HEK293 (cell line): ENCODE data around the gene SCIN.

Experiments used
- CTCF ChIA-PET: fragments of 350-600 bp; formaldehyde crosslinking; extraction: SDS; loops from one replicate; lab custom pipeline; 2021; ENCODE audit warnings: antibody characterized with exemption; lab: Yijun Ruan, JAX
- POLR2A ChIA-PET: fragments of 300-600 bp; formaldehyde crosslinking; extraction: SDS; loops from one replicate; lab custom pipeline; 2020; ENCODE audit warnings: antibody characterized with exemption, inconsistent platforms; lab: Yijun Ruan, JAX
- H3K27ac ChIP-seq: fragments of 200-500 bp; sonication (Bioruptor generic); 2 replicates; pipeline ENCODE4 v1.5.1; 2014; ENCODE audit warnings: low read depth, low read length, control low read depth, inconsistent platforms; ENCODE audit errors: extremely low read depth
- H3K36me3 ChIP-seq, 2 experiments: fragments of 200-500 bp in 1 of 2; sonication (Bioruptor generic) in 1 of 2; 1 replicate in 1 of 2; 2 replicates in 1 of 2; pipeline ENCODE4 v1.5.1; 2014 to 2017; ENCODE audit warnings: inconsistent platforms in 2 of 2, low read length in 2 of 2; ENCODE audit not compliant: control insufficient read depth in 2 of 2, insufficient read depth in 1 of 2
- H3K4me1 ChIP-seq: fragments of 200-500 bp; sonication (Bioruptor generic); 2 replicates; pipeline ENCODE4 v1.5.1; 2014; ENCODE audit warnings: mild to moderate bottlenecking, low read length, inconsistent platforms; ENCODE audit not compliant: control insufficient read depth, insufficient read depth
- H3K4me3 ChIP-seq: 2 replicates; pipeline ENCODE4 v1.5.1; 2011; ENCODE audit warnings: low read depth, mild to moderate bottlenecking, control low read depth, low read length, moderate library complexity
- H3K9me3 ChIP-seq: fragments of 200-500 bp; sonication (Bioruptor generic); 2 replicates; pipeline ENCODE4 v1.5.1; 2014; ENCODE audit warnings: low read depth, low read length, inconsistent platforms; ENCODE audit not compliant: control insufficient read depth, insufficient read depth
- ATF2 ChIP-seq: fragments of 450-650 bp; formaldehyde crosslinking; IDR thresholded peaks from 2 replicates; pipeline ENCODE4 v1.5.1; 2016; ENCODE audit warnings: missing biosample characterization, missing genetic modification characterization, low read depth
- BCL11A ChIP-seq: fragments of 450-650 bp; formaldehyde crosslinking; IDR thresholded peaks from 2 replicates; pipeline ENCODE4 v1.5.1; 2016; ENCODE audit warnings: low read depth, missing biosample characterization, missing genetic modification characterization
- CTCF ChIP-seq: fragments of 450-650 bp; formaldehyde crosslinking; IDR thresholded peaks from 2 replicates; pipeline ENCODE4 v1.5.1; 2016; ENCODE audit warnings: missing biosample characterization, missing genetic modification characterization
- HIC1 ChIP-seq: fragments of 450-650 bp; formaldehyde crosslinking; IDR thresholded peaks from 2 replicates; pipeline ENCODE4 v1.5.1; 2016; ENCODE audit warnings: missing biosample characterization, missing genetic modification characterization
- KLF10 ChIP-seq: fragments of 450-650 bp; IDR thresholded peaks from 2 replicates; pipeline ENCODE4 v1.5.1; 2018; ENCODE audit warnings: missing biosample characterization, mild to moderate bottlenecking, missing genetic modification characterization
- RBAK ChIP-seq: fragments of 450-650 bp; formaldehyde crosslinking; IDR thresholded peaks from 2 replicates; pipeline ENCODE4 v1.5.1; 2016; ENCODE audit warnings: missing biosample characterization, missing genetic modification characterization
- SP3 ChIP-seq: fragments of 450-650 bp; formaldehyde crosslinking; IDR thresholded peaks from 2 replicates; pipeline ENCODE4 v1.5.1; 2016; ENCODE audit warnings: missing biosample characterization, missing genetic modification characterization
- TRIM28 ChIP-seq: IDR thresholded peaks from 2 replicates; pipeline ENCODE4 v1.6.1; 2011; ENCODE audit warnings: low read length, control low read depth, borderline replicate concordance
- ZBTB17 ChIP-seq: fragments of 450-650 bp; formaldehyde crosslinking; IDR thresholded peaks from 2 replicates; pipeline ENCODE4 v1.5.1; 2016; ENCODE audit warnings: missing biosample characterization, missing genetic modification characterization
- ZBTB48 ChIP-seq: fragments of 450-650 bp; formaldehyde crosslinking; IDR thresholded peaks from 2 replicates; pipeline ENCODE4 v1.5.1; 2016; ENCODE audit warnings: missing biosample characterization, missing genetic modification characterization
- ZEB2 ChIP-seq: fragments of 450-650 bp; formaldehyde crosslinking; IDR thresholded peaks from 2 replicates; pipeline ENCODE4 v1.5.1; 2016; ENCODE audit warnings: missing biosample characterization, missing genetic modification characterization
- ZFP37 ChIP-seq: fragments of 450-650 bp; formaldehyde crosslinking; IDR thresholded peaks from 2 replicates; pipeline ENCODE4 v1.5.1; 2016; ENCODE audit warnings: missing biosample characterization, missing genetic modification characterization
- ZNF121 ChIP-seq: fragments of 450-650 bp; formaldehyde crosslinking; IDR thresholded peaks from 2 replicates; pipeline ENCODE4 v1.5.1; 2016; ENCODE audit warnings: missing biosample characterization, missing genetic modification characterization
- ZNF214 ChIP-seq: fragments of 450-650 bp; formaldehyde crosslinking; IDR thresholded peaks from 2 replicates; pipeline ENCODE4 v1.5.1; 2017; ENCODE audit warnings: missing biosample characterization, mild to moderate bottlenecking, missing genetic modification characterization, borderline replicate concordance
- ZNF239 ChIP-seq: fragments of 450-650 bp; formaldehyde crosslinking; IDR thresholded peaks from 2 replicates; pipeline ENCODE4 v1.5.1; 2016; ENCODE audit warnings: missing biosample characterization, missing genetic modification characterization
- ZNF274 ChIP-seq, 2 experiments: fragments of 200-500 bp in 1 of 2; fragments of 450-650 bp in 1 of 2; sonication (Bioruptor generic) in 1 of 2; formaldehyde crosslinking in 1 of 2; IDR thresholded peaks; 2 replicates each; pipeline versions ENCODE4 v1.5.1 to v1.6.1; 2014 to 2016; ENCODE audit warnings: borderline replicate concordance in 1 of 2, inconsistent platforms in 1 of 2, low read length in 1 of 2, missing biosample characterization in 1 of 2, missing genetic modification characterization in 1 of 2
- ZNF280D ChIP-seq: fragments of 450-650 bp; formaldehyde crosslinking; IDR thresholded peaks from 2 replicates; pipeline ENCODE4 v1.5.1; 2016; ENCODE audit warnings: missing biosample characterization, missing genetic modification characterization
- ZNF571 ChIP-seq: fragments of 450-650 bp; formaldehyde crosslinking; IDR thresholded peaks from 2 replicates; pipeline ENCODE4 v1.5.0; 2017; ENCODE audit warnings: missing biosample characterization, missing genetic modification characterization
- ZNF626 ChIP-seq: fragments of 450-650 bp; sonication (Bioruptor Pico); formaldehyde crosslinking; IDR thresholded peaks from 2 replicates; pipeline ENCODE4 v1.5.1; 2018; ENCODE audit warnings: missing biosample characterization, missing genetic modification characterization, inconsistent platforms
- ZNF785 ChIP-seq: fragments of 450-650 bp; formaldehyde crosslinking; IDR thresholded peaks from 2 replicates; pipeline ENCODE4 v1.5.1; 2016; ENCODE audit warnings: missing biosample characterization, missing genetic modification characterization
- ZNF830 ChIP-seq: fragments of 450-650 bp; IDR thresholded peaks from 2 replicates; pipeline ENCODE4 v1.5.0; 2018; ENCODE audit warnings: missing biosample characterization, missing genetic modification characterization, low read depth, mild to moderate bottlenecking, moderate library complexity
- ZNF837 ChIP-seq: fragments of 450-650 bp; formaldehyde crosslinking; IDR thresholded peaks from 2 replicates; pipeline ENCODE4 v1.5.1; 2016; ENCODE audit warnings: missing biosample characterization, missing genetic modification characterization
- ZSCAN4 ChIP-seq: fragments of 450-650 bp; formaldehyde crosslinking; IDR thresholded peaks from 2 replicates; pipeline ENCODE4 v1.5.1; 2017; ENCODE audit warnings: missing biosample characterization, missing genetic modification characterization

Gene SCIN

GRCh38 chr7:12641196-12641595 is 70.7 kb downstream of the SCIN start:
- Histone ChIP-seq H3K9me3 (no peaks in the 10 kb centered on the region), H3K4me3 (no peak overlapping the region), H3K27ac (no peak overlapping the region), H3K4me1 (no peaks in the 10 kb centered on the region), H3K36me3 (no peaks in the 10 kb centered on the region)
- TF ChIP-seq RBAK (tag by site-specific recombination) (no peak), HIC1 (no peak), KLF10 (tag by site-specific recombination) (no peak), TRIM28 (no peak), ZSCAN4 (tag by site-specific recombination) (no peak), ZNF121 (tag by site-specific recombination) (no peak), ZBTB48 (tag by site-specific recombination) (no peak), ZNF239 (no peak)
- ChIA-PET POLR2A (no interaction called here), CTCF (interaction anchor here (0.7 to 1.0 kb wide), 3 partner anchors 351 to 622 kb away, joined by 3 to 9 read pairs (median 4); no protein-coding TSS in a partner anchor)

- Histone ChIP-seq H3K36me3 (no peaks in the 10 kb centered on the region), H3K4me1 (no peaks in the 10 kb centered on the region), H3K4me3 (no peak overlapping the region), H3K9me3 (no peaks in the 10 kb centered on the region), H3K27ac (no peak overlapping the region)
- CTCF ChIA-PET, result interaction anchor here (1.3 kb wide), 1 partner anchor 21 kb away, joined by 4 read pairs; no protein-coding TSS in a partner anchor
- TF ChIP-seq ZNF214 (tag by site-specific recombination) (no peak), ZNF571 (tag by site-specific recombination) (no peak), SP3 (tag by site-specific recombination) (no peak), ZNF626 (tag by site-specific recombination) (no peak), BCL11A (no peak), KLF10 (tag by site-specific recombination) (no peak), ZBTB17 (tag by site-specific recombination) (no peak), ZFP37 (no peak), ZNF830 (tag by site-specific recombination) (no peak), ZNF280D (tag by site-specific recombination) (no peak), CTCF (tag by site-specific recombination) (no peak), ZNF274 (IDR thresholded peaks at IDR 0.05; ENCODE audit: low read length) (no peak), ZNF274 (tag by site-specific recombination; IDR thresholded peaks at IDR 0.05; ENCODE audit: borderline replicate concordance) (no peak), ZNF837 (no peak), ZEB2 (tag by site-specific recombination) (no peak), ATF2 (no peak), ZNF785 (tag by site-specific recombination) (no peak)
- POLR2A ChIA-PET, result no interaction called here
Measured at GRCh38 chr7:12642508-12642907, 72.0 kb downstream of the SCIN start.
